HCT116 (cell line): Measurements from ENCODE around the gene TTLL9. TPM values are rescaled to one million over a fixed set of nuclear protein-coding genes. Genes with fewer than 3 reads are reported as not detected.

ENCODE experiments used
- ATAC-seq: fragments of 200-7000 bp; cut with Tn5 transposase; 2 replicates; pipeline ENCODE4 v1.9.1; 2020; ENCODE audit warnings: mild to moderate bottlenecking, moderate library complexity
- BruUV-seq: library from RNA; stranded (reverse); fragments of 400-500 nt; replicated peaks from 2 replicates; lab custom pipeline; 2021; lab: Mats Ljungman, UMichigan
- CTCF ChIA-PET: fragments of 300-600 bp; sonication (Branson Sonifier 250); formaldehyde crosslinking; loops from one replicate; lab custom pipeline; 2021; ENCODE audit warnings: antibody characterized with exemption; lab: Charles Lee
- POLR2A ChIA-PET: fragments of 300-600, 350-600 bp; sonication (Branson Sonifier 250); formaldehyde crosslinking; loops from one replicate; lab custom pipeline; 2021; ENCODE audit warnings: antibody characterized with exemption; lab: Charles Lee
- RAD21 ChIA-PET, 2 experiments: fragments of 300-600 bp; sonication (Branson Sonifier 250); formaldehyde crosslinking; loops; one replicate each; lab custom pipeline; 2023; ENCODE audit warnings: low total read pairs in 2 of 2; ENCODE audit not compliant: uncharacterized antibody in 2 of 2, unreplicated experiment in 2 of 2, low non-redundant PET in 1 of 2; lab: Charles Lee
- DNase-seq: peaks from one replicate; pipeline ENCODE4 v3.0.0-alpha.2; 2010; ENCODE audit warnings: low read depth, low spot score
- H2AFZ ChIP-seq: fragments of 200-600 bp; shearing (Covaris generic), sonication (generic); 2 replicates; pipeline ENCODE4 v1.6.1; 2017; ENCODE audit warnings: low read depth, mixed run types, mixed read lengths, antibody characterized with exemption, low read length; ENCODE audit not compliant: poor library complexity, severe bottlenecking
- H3K27ac ChIP-seq: 2 replicates; pipeline ENCODE4 v1.5.1; 2012; ENCODE audit warnings: low read depth, low read length
- H3K27me3 ChIP-seq: fragments of 200-600 bp; sonication (generic); 2 replicates; pipeline ENCODE4 v1.6.1; 2016; ENCODE audit warnings: mixed run types, low read length, mixed read lengths; ENCODE audit not compliant: insufficient read depth
- H3K36me3 ChIP-seq, 2 experiments: fragments of 200-500 bp in 1 of 2; fragments of 200-600 bp in 1 of 2; sonication (Bioruptor generic) in 1 of 2; sonication (generic) in 1 of 2; 2 replicates each; pipeline versions ENCODE4 v1.5.1 to v1.6.1; 2014 to 2016; ENCODE audit warnings: low read length in 2 of 2, inconsistent platforms in 1 of 2, mixed read lengths in 1 of 2, mixed run types in 1 of 2; ENCODE audit not compliant: insufficient read depth in 2 of 2, control insufficient read depth in 1 of 2
- H3K4me1 ChIP-seq, 2 experiments: fragments of 200-600 bp in 1 of 2; sonication (generic) in 1 of 2; 2 replicates each; pipeline versions ENCODE4 v1.5.1 to v1.6.1; 2012 to 2017; ENCODE audit warnings: low read length in 2 of 2, inconsistent platforms in 1 of 2, mild to moderate bottlenecking in 1 of 2, mixed read lengths in 1 of 2, mixed run types in 1 of 2, moderate library complexity in 1 of 2; ENCODE audit not compliant: insufficient read depth in 2 of 2, control insufficient read depth in 1 of 2
- H3K4me2 ChIP-seq: fragments of 200-600 bp; sonication (generic); 2 replicates; pipeline ENCODE4 v1.6.1; 2017; ENCODE audit warnings: mixed run types, low read length, mixed read lengths
- H3K4me3 ChIP-seq, 2 experiments: fragments of 200-600 bp in 1 of 2; sonication (generic) in 1 of 2; replicated peaks in 1 of 2; 2 replicates each; pipeline ENCODE4 v1.5.1; 2011 to 2016; ENCODE audit warnings: low read length in 2 of 2, control low read depth in 1 of 2, low read depth in 1 of 2, mild to moderate bottlenecking in 1 of 2, mixed read lengths in 1 of 2, mixed run types in 1 of 2
- H3K79me2 ChIP-seq: fragments of 200-600 bp; sonication (generic); 2 replicates; pipeline ENCODE4 v1.6.1; 2017; ENCODE audit warnings: mild to moderate bottlenecking, mixed run types, low read length, moderate library complexity, mixed read lengths; ENCODE audit not compliant: insufficient read depth
- H3K9ac ChIP-seq: fragments of 200-600 bp; sonication (generic); 2 replicates; pipeline ENCODE4 v1.6.1; 2016; ENCODE audit warnings: low read length, mixed read lengths
- H3K9me2 ChIP-seq: fragments of 200-600 bp; sonication (generic), shearing (Covaris generic); 2 replicates; pipeline ENCODE4 v1.6.1; 2017; ENCODE audit warnings: mixed run types, mild to moderate bottlenecking, moderate library complexity; ENCODE audit not compliant: insufficient read depth
- H3K9me3 ChIP-seq, 2 experiments: fragments of 200-500 bp in 1 of 2; fragments of 200-600 bp in 1 of 2; sonication (Bioruptor generic) in 1 of 2; sonication (generic) in 1 of 2; 2 replicates each; pipeline ENCODE4 v1.6.1; 2014 to 2017; ENCODE audit warnings: low read length in 2 of 2, mixed read lengths in 2 of 2, inconsistent platforms in 1 of 2, low read depth in 1 of 2, mild to moderate bottlenecking in 1 of 2, mixed run types in 1 of 2, moderate library complexity in 1 of 2; ENCODE audit not compliant: control insufficient read depth in 1 of 2, insufficient read depth in 1 of 2
- H4K20me1 ChIP-seq: fragments of 200-600 bp; sonication (generic), shearing (Covaris generic); 2 replicates; pipeline ENCODE4 v1.6.1; 2017; ENCODE audit warnings: mixed run types, mild to moderate bottlenecking, moderate library complexity; ENCODE audit not compliant: insufficient read depth
- ATF3 ChIP-seq: IDR thresholded peaks from 2 replicates; pipeline ENCODE4 v1.6.1; 2012
- CBX3 ChIP-seq: IDR thresholded peaks from 2 replicates; pipeline ENCODE4 v1.6.1; 2012; ENCODE audit warnings: low read depth
- CEBPB ChIP-seq: IDR thresholded peaks from 2 replicates; pipeline ENCODE4 v1.6.1; 2012; ENCODE audit warnings: low read depth
- EGR1 ChIP-seq: IDR thresholded peaks from 2 replicates; pipeline ENCODE4 v1.6.1; 2012; ENCODE audit warnings: low read depth
- EZH2 ChIP-seq: fragments of 200-600 bp; sonication (generic); IDR thresholded peaks from 2 replicates; pipeline ENCODE4 v1.6.1; 2017; ENCODE audit warnings: antibody characterized with exemption, mixed run types
- EZH2phosphoT487 ChIP-seq: fragments of 200-600 bp; IDR thresholded peaks from 2 replicates; pipeline ENCODE4 v1.6.1; 2018; ENCODE audit warnings: antibody characterized with exemption, borderline replicate concordance
- FOSL1 ChIP-seq: IDR thresholded peaks from 2 replicates; pipeline ENCODE4 v1.6.1; 2012; ENCODE audit warnings: low read depth
- JUND ChIP-seq: IDR thresholded peaks from 2 replicates; pipeline ENCODE4 v1.6.1; 2012
- POLR2A ChIP-seq: IDR thresholded peaks from 2 replicates; pipeline ENCODE4 v1.7.0; 2011; ENCODE audit warnings: borderline replicate concordance; ENCODE audit not compliant: insufficient read depth, insufficient read length; ENCODE audit errors: extremely low read depth
- RAD21 ChIP-seq: IDR thresholded peaks from 2 replicates; pipeline ENCODE4 v1.6.1; 2012; ENCODE audit warnings: low read depth, mild to moderate bottlenecking
- SIN3A ChIP-seq: IDR thresholded peaks from 2 replicates; pipeline ENCODE4 v1.6.1; 2012; ENCODE audit warnings: low read depth
- SP1 ChIP-seq: IDR thresholded peaks from 2 replicates; pipeline ENCODE4 v1.6.1; 2012; ENCODE audit warnings: low read depth
- SRF ChIP-seq: IDR thresholded peaks from 2 replicates; pipeline ENCODE4 v1.6.1; 2012; ENCODE audit warnings: low read depth
- TCF7L2 ChIP-seq: IDR thresholded peaks from 2 replicates; pipeline ENCODE4 v1.7.0; 2011; ENCODE audit warnings: borderline replicate concordance, inconsistent platforms; ENCODE audit not compliant: insufficient read depth, insufficient read length; ENCODE audit errors: extremely low read depth
- YY1 ChIP-seq: IDR thresholded peaks from 2 replicates; pipeline ENCODE4 v1.6.1; 2011; ENCODE audit warnings: low read length, low read depth, moderate library complexity, mild to moderate bottlenecking; ENCODE audit not compliant: insufficient replicate concordance; ENCODE audit errors: extremely low read depth
- ZBTB33 ChIP-seq: IDR thresholded peaks from 2 replicates; pipeline ENCODE4 v1.6.1; 2011; ENCODE audit warnings: mild to moderate bottlenecking, low read length, moderate library complexity; ENCODE audit not compliant: insufficient replicate concordance; ENCODE audit errors: extremely low read depth
- intact Hi-C: fragments of 100-400 bp; cut with micrococcal nuclease; formaldehyde crosslinking; loops from 2 replicates; pipeline ENCODE4 v1.10.0; 2022
- total RNA-seq: library from RNA; stranded (reverse); gene quantifications from one replicate; pipeline ENCODE4 v1.2.1, GENCODE V29; 2021; ENCODE audit not compliant: unreplicated experiment
- TF ChIP-seq, protein P1 (sequence below): IDR thresholded peaks from 2 replicates; pipeline ENCODE4 v1.6.1; 2012

Gene TTLL9
- total RNA-seq, 1 experiment from 2014 or later = not detected

DNA sequence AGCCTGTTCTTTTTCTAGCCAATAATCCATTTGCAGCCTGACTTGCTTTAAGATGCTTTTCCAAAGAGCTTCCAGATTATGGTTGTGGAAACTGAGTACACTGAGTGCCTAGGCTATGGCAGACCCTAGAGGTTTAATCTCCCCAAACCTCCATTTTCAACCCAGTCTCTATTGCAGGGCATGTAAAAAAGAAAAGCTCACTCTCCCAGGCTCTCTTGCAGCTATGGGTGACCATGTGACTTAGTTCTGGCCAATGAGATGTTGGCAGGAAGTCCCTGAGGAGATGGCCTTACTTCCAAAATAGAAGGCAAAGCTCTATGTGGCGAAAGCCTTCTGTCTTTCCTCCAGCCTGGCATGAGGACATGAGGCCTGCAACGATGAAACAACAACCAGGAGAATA lies 77.6 kb downstream of the TTLL9 start:
- Histone ChIP-seq H3K4me1 (peaks cover 0 to 13% of the 10 kb centered on the region in 2 experiments; a peak in 2 of 4 replicates), H3K27ac (no peak overlapping the region), H3K4me2 (no peak overlapping the region), H2AFZ (no peak overlapping the region), H3K4me3 (no peak overlapping the region), H3K79me2 (peaks cover 40% of the 10 kb centered on the region), H3K9me3 (peaks cover 0 to 6% of the 10 kb centered on the region in 2 experiments; a peak in 2 of 4 replicates), H3K36me3 (peaks cover 44 to 57% of the 10 kb centered on the region in 2 experiments), H3K9ac (no peak overlapping the region), H3K9me2 (no peaks in the 10 kb centered on the region), H3K27me3 (no peaks in the 10 kb centered on the region), H4K20me1 (no peaks in the 10 kb centered on the region)
- BruUV-seq = no TSS peak
- TF ChIP-seq EGR1 (no peak), CEBPB (no peak), EZH2phosphoT487 (no peak), SP1 (no peak), CBX3 (no peak), POLR2A (no peak), ZBTB33 (no peak), FOSL1 (no peak), JUND (no peak), SRF (no peak), RAD21 (no peak), ATF3 (no peak), EZH2 (no peak), SIN3A (no peak), YY1 (no peak), TCF7L2 (no peak)
- TF ChIP-seq, protein P1, sequence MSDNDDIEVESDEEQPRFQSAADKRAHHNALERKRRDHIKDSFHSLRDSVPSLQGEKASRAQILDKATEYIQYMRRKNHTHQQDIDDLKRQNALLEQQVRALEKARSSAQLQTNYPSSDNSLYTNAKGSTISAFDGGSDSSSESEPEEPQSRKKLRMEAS = no peak
- no peak for ATAC-seq
- ChIA-PET RAD21 (no interaction called here), POLR2A (no interaction called here), CTCF (no interaction called here)
- no peak for DNase-seq
- intact Hi-C loops = no loop called here
